Measurements from ENCODE around the gene STAMBPL1.

STAMBPL1 gene

DNA sequence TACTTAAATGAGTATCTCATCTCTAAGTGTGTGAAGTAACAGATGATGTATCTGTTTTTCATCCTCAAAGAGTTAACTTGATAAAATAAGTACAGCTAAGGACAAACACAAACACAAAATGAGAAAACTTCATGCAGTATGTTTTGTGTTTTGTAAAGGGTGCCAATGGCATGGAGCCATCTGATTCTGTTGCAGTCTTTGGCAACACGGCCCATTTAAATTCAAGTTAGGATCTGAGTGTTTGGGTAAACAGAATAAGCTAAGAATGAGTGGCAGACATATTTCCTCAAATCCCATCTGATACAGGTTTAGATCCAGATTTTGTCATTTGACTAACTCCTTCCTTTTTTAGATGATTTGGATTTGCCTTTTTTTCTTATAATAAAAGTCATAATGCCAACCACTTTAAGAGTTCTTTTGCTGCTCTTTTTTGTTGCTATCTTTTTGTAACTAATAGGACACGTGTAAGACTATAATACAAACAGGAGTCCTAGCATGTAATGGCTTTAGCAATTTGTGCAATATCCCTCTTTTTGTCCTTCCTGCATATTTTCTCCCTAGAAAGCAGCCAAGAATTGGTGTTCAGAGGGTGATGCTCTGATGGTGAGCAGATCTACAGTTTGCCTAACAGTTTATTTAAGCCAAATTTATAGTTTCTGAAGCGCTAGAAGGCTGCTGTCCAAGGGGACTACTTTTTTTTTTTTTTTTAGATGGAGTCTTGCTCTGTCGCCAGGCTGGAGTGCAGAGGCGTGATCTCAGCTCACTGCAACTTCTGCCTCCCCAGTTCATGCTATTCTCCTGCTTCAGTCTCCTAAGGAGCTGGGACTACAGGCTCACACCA lies 91.4 kb downstream of the STAMBPL1 start:
- H3K4me2 ChIP-seq (ENCODE audit: low read length), result no peak overlapping the region
- no peaks in the 10 kb centered on the region for H3K36me3 ChIP-seq (replicated peaks; ENCODE audit: low read depth, low read length)
- H3K27ac ChIP-seq (ENCODE audit: low read length), result no peak overlapping the region
- H3K27me3 ChIP-seq (ENCODE audit: low read depth, low read length), result no peaks in the 10 kb centered on the region
- H3K4me3 ChIP-seq (ENCODE audit: low read length), result no peak overlapping the region
- H3K4me1 ChIP-seq (ENCODE audit: low read length), result peaks cover 8% of the 10 kb centered on the region; the same call in 1 of the 2 replicates
- no peak overlapping the region for H3K9ac ChIP-seq (ENCODE audit: low read length)
- H2AFZ ChIP-seq (ENCODE audit: low read depth, low read length), result no peak overlapping the region
- H4K20me1 ChIP-seq (ENCODE audit: insufficient read depth, low read length), result no peaks in the 10 kb centered on the region
- TF ChIP-seq, protein P1, sequence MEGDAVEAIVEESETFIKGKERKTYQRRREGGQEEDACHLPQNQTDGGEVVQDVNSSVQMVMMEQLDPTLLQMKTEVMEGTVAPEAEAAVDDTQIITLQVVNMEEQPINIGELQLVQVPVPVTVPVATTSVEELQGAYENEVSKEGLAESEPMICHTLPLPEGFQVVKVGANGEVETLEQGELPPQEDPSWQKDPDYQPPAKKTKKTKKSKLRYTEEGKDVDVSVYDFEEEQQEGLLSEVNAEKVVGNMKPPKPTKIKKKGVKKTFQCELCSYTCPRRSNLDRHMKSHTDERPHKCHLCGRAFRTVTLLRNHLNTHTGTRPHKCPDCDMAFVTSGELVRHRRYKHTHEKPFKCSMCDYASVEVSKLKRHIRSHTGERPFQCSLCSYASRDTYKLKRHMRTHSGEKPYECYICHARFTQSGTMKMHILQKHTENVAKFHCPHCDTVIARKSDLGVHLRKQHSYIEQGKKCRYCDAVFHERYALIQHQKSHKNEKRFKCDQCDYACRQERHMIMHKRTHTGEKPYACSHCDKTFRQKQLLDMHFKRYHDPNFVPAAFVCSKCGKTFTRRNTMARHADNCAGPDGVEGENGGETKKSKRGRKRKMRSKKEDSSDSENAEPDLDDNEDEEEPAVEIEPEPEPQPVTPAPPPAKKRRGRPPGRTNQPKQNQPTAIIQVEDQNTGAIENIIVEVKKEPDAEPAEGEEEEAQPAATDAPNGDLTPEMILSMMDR (IDR thresholded peaks at IDR 0.05; ENCODE audit: low read depth, low read length), result no peak
- no peak for TF ChIP-seq EZH2phosphoT487 (IDR thresholded peaks at IDR 0.05; ENCODE audit: low read depth)
- no peaks in the 10 kb centered on the region for H3K79me2 ChIP-seq (ENCODE audit: low read length)
- H3K9me3 ChIP-seq (ENCODE audit: insufficient read depth, low read length), result no peaks in the 10 kb centered on the region

All from OCI-LY3 (cell line).